NCI-H2107 treated with DMSO at 0.1 percent for 48 hours (cell line): ENCODE measurements around the gene TXN.

Experiments used
- DNase-seq: peaks from one replicate; lab custom pipeline; 2025; ENCODE audit not compliant: unreplicated experiment; lab: John Stamatoyannopoulos, UW

Gene TXN

GRCh38 chr9:110256380-110257096 is at the start of gene TXN:
TXN (minus strand) TSS chr9:110256507; CDS start chr9:110256435, 72 bp downstream.
- peak; percentile 44 for DNase-seq

- DNase-seq, result no peak
Observed at GRCh38 chr9:110303133-110303532, 46.8 kb upstream of the TXN start.

- DNase-seq, result no peak
Observed at GRCh38 chr9:110298043-110298605, 41.8 kb upstream of the TXN start.

- DNase-seq, result no peak
Observed at GRCh38 chr9:110293248-110293647, 36.9 kb upstream of the TXN start.

- DNase-seq, result no peak
Observed at GRCh38 chr9:110291921-110292557, 35.7 kb upstream of the TXN start.

GRCh38 chr9:110290001-110290400 is 33.7 kb upstream of the TXN start:
- no peak for DNase-seq

GRCh38 chr9:110288503-110288902 is 32.2 kb upstream of the TXN start:
- no peak for DNase-seq

- DNase-seq, result no peak
Observed at GRCh38 chr9:110287289-110287680, 31.0 kb upstream of the TXN start.

GRCh38 chr9:110284211-110284844 is 28.0 kb upstream of the TXN start:
- no peak for DNase-seq

- no peak for DNase-seq
Observed at GRCh38 chr9:110283751-110284150, 27.4 kb upstream of the TXN start.

- DNase-seq, result no peak
Observed at GRCh38 chr9:110282739-110283081, 26.4 kb upstream of the TXN start.

GRCh38 chr9:110282018-110282738 is 25.9 kb upstream of the TXN start:
- no peak for DNase-seq

- DNase-seq, result no peak
Observed at GRCh38 chr9:110278080-110278707, 21.9 kb upstream of the TXN start.

GRCh38 chr9:110276781-110277180 is 20.5 kb upstream of the TXN start:
- DNase-seq, result no peak

- DNase-seq, result no peak
Observed at GRCh38 chr9:110270211-110270995, 14.1 kb upstream of the TXN start.

- no peak for DNase-seq
Observed at GRCh38 chr9:110266795-110267194, 10.5 kb upstream of the TXN start.

- no peak for DNase-seq
Observed at GRCh38 chr9:110261632-110262031, 5.3 kb upstream of the TXN start.

- DNase-seq, result no peak
Observed at GRCh38 chr9:110260911-110261310, 4.6 kb upstream of the TXN start.

GRCh38 chr9:110259566-110259965 is 3.3 kb upstream of the TXN start:
- DNase-seq, result no peak

- DNase-seq, result no peak
Observed at GRCh38 chr9:110258690-110259091, 2.4 kb upstream of the TXN start.
